ENCODE data around the gene CTXND1. TPM values are rescaled to one million over a fixed set of nuclear protein-coding genes. Genes with fewer than 3 reads are reported as not detected.

The CTXND1 gene
- total RNA-seq, 1 donor, result not detected

DNA sequence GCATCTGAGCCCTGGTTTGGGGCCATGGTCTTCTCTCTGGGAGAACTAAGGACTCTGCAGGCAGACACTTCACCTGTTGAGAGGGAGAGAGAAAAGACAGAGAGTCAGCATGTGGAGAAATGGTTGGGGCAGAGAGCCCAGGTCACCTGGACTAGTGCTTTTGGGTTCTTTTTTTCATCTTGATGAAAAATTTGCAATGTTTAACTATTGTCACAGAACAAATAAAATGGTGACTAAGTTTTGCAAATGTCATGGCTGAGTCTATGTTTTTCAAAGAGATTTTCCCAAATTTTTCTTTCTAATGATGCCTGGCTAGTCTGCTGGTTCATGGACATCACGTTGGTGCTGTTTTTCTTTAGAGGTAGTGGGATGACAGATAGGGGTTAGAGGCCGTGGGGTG, 81.4 kb downstream of the CTXND1 start:
- Histone ChIP-seq H4K20me1 (ENCODE audit: insufficient read depth, low read length) (no peaks in the 10 kb centered on the region), H3K4me1 (ENCODE audit: insufficient read depth, low read length) (peaks cover 15% of the 10 kb centered on the region), H3K27me3 (ENCODE audit: insufficient read depth, low read length) (no peaks in the 10 kb centered on the region), H3K9me3 (ENCODE audit: low read depth, low read length) (no peaks in the 10 kb centered on the region), H3K79me2 (ENCODE audit: insufficient read depth, low read length) (no peaks in the 10 kb centered on the region), H3K36me3 (ENCODE audit: insufficient read depth, low read length) (peaks cover 6% of the 10 kb centered on the region), H3K4me2 (ENCODE audit: insufficient read depth, low read length) (no peak overlapping the region), H3K27ac (ENCODE audit: low read depth, low read length) (no peak overlapping the region), H2AFZ (ENCODE audit: low read length) (no peak overlapping the region), H3K4me3 (ENCODE audit: insufficient read depth, low read length) (no peak overlapping the region)
- no peak for TF ChIP-seq CTCF (IDR thresholded peaks at IDR 0.05; ENCODE audit: extremely low read depth, low read depth, low read length)
- no peak for DNase-seq (ENCODE audit: insufficient read length, low spot score, missing footprints)

GRCh38 chr15:80169768-80170357, 82.2 kb downstream of the CTXND1 start:
- peaks cover 14% of the 10 kb centered on the region for H3K4me1 ChIP-seq (ENCODE audit: insufficient read depth, low read length)
- H3K36me3 ChIP-seq (ENCODE audit: insufficient read depth, low read length), result peaks cover 6% of the 10 kb centered on the region
- no peak for TF ChIP-seq CTCF (IDR thresholded peaks at IDR 0.05; ENCODE audit: extremely low read depth, low read depth, low read length)
- H3K79me2 ChIP-seq (ENCODE audit: insufficient read depth, low read length), result no peaks in the 10 kb centered on the region
- no peaks in the 10 kb centered on the region for H3K9me3 ChIP-seq (ENCODE audit: low read depth, low read length)
- no peak overlapping the region for H3K27ac ChIP-seq (ENCODE audit: low read depth, low read length)
- no peak overlapping the region for H3K4me2 ChIP-seq (ENCODE audit: insufficient read depth, low read length)
- no peak overlapping the region for H2AFZ ChIP-seq (ENCODE audit: low read length)
- no peaks in the 10 kb centered on the region for H3K27me3 ChIP-seq (ENCODE audit: insufficient read depth, low read length)
- no peak for DNase-seq (ENCODE audit: insufficient read length, low spot score, missing footprints)
- H4K20me1 ChIP-seq (ENCODE audit: insufficient read depth, low read length), result no peaks in the 10 kb centered on the region
- H3K4me3 ChIP-seq (ENCODE audit: insufficient read depth, low read length), result no peak overlapping the region

GRCh38 chr15:80168421-80168820, 83.6 kb downstream of the CTXND1 start:
- Histone ChIP-seq H2AFZ (ENCODE audit: low read length) (no peak overlapping the region), H3K27me3 (ENCODE audit: insufficient read depth, low read length) (no peaks in the 10 kb centered on the region), H3K9me3 (ENCODE audit: low read depth, low read length) (no peaks in the 10 kb centered on the region), H3K4me3 (ENCODE audit: insufficient read depth, low read length) (no peak overlapping the region), H3K4me2 (ENCODE audit: insufficient read depth, low read length) (no peak overlapping the region), H3K4me1 (ENCODE audit: insufficient read depth, low read length) (peaks cover under 1% of the 10 kb centered on the region), H3K27ac (ENCODE audit: low read depth, low read length) (no peak overlapping the region), H3K79me2 (ENCODE audit: insufficient read depth, low read length) (no peaks in the 10 kb centered on the region), H4K20me1 (ENCODE audit: insufficient read depth, low read length) (no peaks in the 10 kb centered on the region), H3K36me3 (ENCODE audit: insufficient read depth, low read length) (peaks cover 10% of the 10 kb centered on the region)
- DNase-seq (ENCODE audit: insufficient read length, low spot score, missing footprints), result no peak
- no peak for TF ChIP-seq CTCF (IDR thresholded peaks at IDR 0.05; ENCODE audit: extremely low read depth, low read depth, low read length)

GRCh38 chr15:80167936-80168335, 84.1 kb downstream of the CTXND1 start:
- DNase-seq (ENCODE audit: insufficient read length, low spot score, missing footprints), result no peak
- no peak overlapping the region for H3K27ac ChIP-seq (ENCODE audit: low read depth, low read length)
- H3K27me3 ChIP-seq (ENCODE audit: insufficient read depth, low read length), result no peaks in the 10 kb centered on the region
- no peak overlapping the region for H3K4me3 ChIP-seq (ENCODE audit: insufficient read depth, low read length)
- no peaks in the 10 kb centered on the region for H3K4me1 ChIP-seq (ENCODE audit: insufficient read depth, low read length)
- no peaks in the 10 kb centered on the region for H4K20me1 ChIP-seq (ENCODE audit: insufficient read depth, low read length)
- H3K9me3 ChIP-seq (ENCODE audit: low read depth, low read length), result no peaks in the 10 kb centered on the region
- H2AFZ ChIP-seq (ENCODE audit: low read length), result no peak overlapping the region
- no peaks in the 10 kb centered on the region for H3K79me2 ChIP-seq (ENCODE audit: insufficient read depth, low read length)
- no peak for TF ChIP-seq CTCF (IDR thresholded peaks at IDR 0.05; ENCODE audit: extremely low read depth, low read depth, low read length)
- H3K36me3 ChIP-seq (ENCODE audit: insufficient read depth, low read length), result peaks cover 14% of the 10 kb centered on the region
- no peak overlapping the region for H3K4me2 ChIP-seq (ENCODE audit: insufficient read depth, low read length)

Data from osteoblast (primary cell).